Measurements from ENCODE around the gene VIPR2.

The VIPR2 gene

GRCh38 chr7:159146084-159146858, 1.6 kb upstream of the VIPR2 start:
- DNase-seq (ENCODE audit: low read depth) = no peak
- H3K4me3 ChIP-seq (ENCODE audit: low read depth, low read length) = no peak overlapping the region
- TF ChIP-seq CTCF (IDR thresholded peaks at IDR 0.05; ENCODE audit: control insufficient read depth, extremely low read depth, insufficient read depth) = no peak

GRCh38 chr7:159145490-159145855, 806 bp upstream of the VIPR2 start:
- peak overlapping the region; percentile 41; the same call in 1 of the 2 replicates for H3K4me3 ChIP-seq (ENCODE audit: low read depth, low read length)
- TF ChIP-seq CTCF (IDR thresholded peaks at IDR 0.05; ENCODE audit: control insufficient read depth, extremely low read depth, insufficient read depth) = no peak
- DNase-seq (ENCODE audit: low read depth) = no peak

- peak overlapping the region; percentile 46 for H3K4me3 ChIP-seq (ENCODE audit: low read depth, low read length)
- DNase-seq (ENCODE audit: low read depth) = no peak
Observed at GRCh38 chr7:159143780-159144757, 598 bp downstream of the VIPR2 start.

GRCh38 chr7:159142730-159143129, 1.9 kb downstream of the VIPR2 start:
- TF ChIP-seq CTCF (IDR thresholded peaks at IDR 0.05; ENCODE audit: control insufficient read depth, extremely low read depth, insufficient read depth) = no peak
- DNase-seq (ENCODE audit: low read depth) = no peak
- no peak overlapping the region for H3K4me3 ChIP-seq (ENCODE audit: low read depth, low read length)

More at GRCh38 chr7:159143780-159144757, 598 bp downstream of the VIPR2 start:
- no peak for TF ChIP-seq CTCF (IDR thresholded peaks at IDR 0.05; ENCODE audit: control insufficient read depth, extremely low read depth, insufficient read depth)

DNA sequence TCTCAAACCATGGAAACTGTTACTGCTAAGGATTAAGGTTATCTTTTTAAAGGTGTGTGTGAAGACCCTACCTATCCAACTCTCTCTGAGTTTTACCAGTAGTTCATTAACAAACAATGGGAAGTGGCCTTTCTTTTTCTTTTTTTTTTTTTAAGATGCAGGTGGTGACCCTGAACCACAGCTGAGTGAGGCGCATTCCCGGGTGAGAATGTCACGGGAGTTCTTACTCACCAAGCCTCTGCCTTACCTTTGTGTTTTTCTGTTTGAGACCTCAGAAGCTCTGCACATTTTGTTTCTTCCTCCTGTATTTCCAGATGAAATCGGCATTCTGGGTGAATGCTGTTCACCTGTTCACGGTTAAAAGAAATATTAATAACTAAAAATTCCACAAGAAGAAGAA, 2.5 kb downstream of the VIPR2 start:
- DNase-seq (ENCODE audit: low read depth) = no peak
- H3K4me3 ChIP-seq (ENCODE audit: low read depth, low read length) = no peak overlapping the region
- no peak for TF ChIP-seq CTCF (IDR thresholded peaks at IDR 0.05; ENCODE audit: control insufficient read depth, extremely low read depth, insufficient read depth)

DNA sequence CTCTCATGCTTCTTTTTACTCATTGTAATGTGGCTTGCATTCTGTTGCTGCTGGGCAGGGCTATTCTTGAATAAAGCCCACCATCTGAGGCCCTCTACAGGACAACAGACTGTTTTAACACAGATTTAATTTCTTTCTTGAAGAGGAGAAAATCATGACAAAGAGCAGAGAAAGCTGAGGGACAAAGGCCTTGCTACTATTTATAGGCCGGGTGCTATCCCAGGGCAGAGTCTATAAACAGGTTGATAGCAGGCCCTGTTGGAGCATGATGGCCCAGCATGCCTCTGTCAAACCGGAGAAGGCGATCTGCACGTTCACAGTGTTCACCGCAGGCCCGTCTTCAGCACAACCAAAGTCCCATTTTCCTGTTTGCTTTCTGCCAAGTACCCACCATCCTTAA, 3.0 kb downstream of the VIPR2 start:
- H3K4me3 ChIP-seq (ENCODE audit: low read depth, low read length) = no peak overlapping the region
- TF ChIP-seq CTCF (IDR thresholded peaks at IDR 0.05; ENCODE audit: control insufficient read depth, extremely low read depth, insufficient read depth) = no peak
- no peak for DNase-seq (ENCODE audit: low read depth)
